ENCODE data around the gene RRAGD. TPM values are rescaled to one million over a fixed set of nuclear protein-coding genes. Genes with fewer than 3 reads are reported as not detected.

The RRAGD gene
- total and polyA plus RNA-seq, 9 donors: 0.71 to 12.9 (median 7.9) TPM

DNA sequence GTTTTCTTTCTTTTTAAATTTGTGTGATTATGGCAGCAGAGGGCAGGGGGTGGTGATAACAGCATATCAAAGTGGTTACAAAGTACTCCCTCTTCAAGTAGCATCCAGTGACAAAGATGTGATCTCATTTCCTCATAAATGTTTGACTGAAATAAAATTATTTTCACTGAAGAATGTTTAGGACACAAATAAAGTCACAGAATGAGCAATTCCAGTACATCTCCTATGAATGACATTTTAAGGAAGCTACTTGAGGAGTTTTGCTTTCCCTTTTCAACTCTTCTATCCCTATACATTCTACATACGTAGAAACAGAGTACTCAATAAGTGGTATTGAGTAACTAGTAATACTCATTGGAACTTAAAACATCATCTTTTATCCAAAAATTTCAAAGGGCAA, 83.1 kb downstream of the RRAGD start:
- Histone ChIP-seq H3K27ac (no peak overlapping the region), H3K27me3 (no peaks in the 10 kb centered on the region), H3K4me1 (ENCODE audit: insufficient read depth) (no peaks in the 10 kb centered on the region), H3K36me3 (no peaks in the 10 kb centered on the region), H3K4me3 (no peak overlapping the region), H3K9me3 (no peaks in the 10 kb centered on the region)
- TF ChIP-seq, protein P1, sequence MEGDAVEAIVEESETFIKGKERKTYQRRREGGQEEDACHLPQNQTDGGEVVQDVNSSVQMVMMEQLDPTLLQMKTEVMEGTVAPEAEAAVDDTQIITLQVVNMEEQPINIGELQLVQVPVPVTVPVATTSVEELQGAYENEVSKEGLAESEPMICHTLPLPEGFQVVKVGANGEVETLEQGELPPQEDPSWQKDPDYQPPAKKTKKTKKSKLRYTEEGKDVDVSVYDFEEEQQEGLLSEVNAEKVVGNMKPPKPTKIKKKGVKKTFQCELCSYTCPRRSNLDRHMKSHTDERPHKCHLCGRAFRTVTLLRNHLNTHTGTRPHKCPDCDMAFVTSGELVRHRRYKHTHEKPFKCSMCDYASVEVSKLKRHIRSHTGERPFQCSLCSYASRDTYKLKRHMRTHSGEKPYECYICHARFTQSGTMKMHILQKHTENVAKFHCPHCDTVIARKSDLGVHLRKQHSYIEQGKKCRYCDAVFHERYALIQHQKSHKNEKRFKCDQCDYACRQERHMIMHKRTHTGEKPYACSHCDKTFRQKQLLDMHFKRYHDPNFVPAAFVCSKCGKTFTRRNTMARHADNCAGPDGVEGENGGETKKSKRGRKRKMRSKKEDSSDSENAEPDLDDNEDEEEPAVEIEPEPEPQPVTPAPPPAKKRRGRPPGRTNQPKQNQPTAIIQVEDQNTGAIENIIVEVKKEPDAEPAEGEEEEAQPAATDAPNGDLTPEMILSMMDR (IDR thresholded peaks at IDR 0.05): no peak
- TF ChIP-seq EP300 (IDR thresholded peaks at IDR 0.05): no peak
- no peak for TF ChIP-seq POLR2A (IDR thresholded peaks at IDR 0.05)
- WGBS, 3 donors: 90 to 100% (median 94%) methylated on average over 1 of the region's 1 CpG
- intact Hi-C loops (cut with DNase I): no loop called here
- DNase-seq: no peak

DNA sequence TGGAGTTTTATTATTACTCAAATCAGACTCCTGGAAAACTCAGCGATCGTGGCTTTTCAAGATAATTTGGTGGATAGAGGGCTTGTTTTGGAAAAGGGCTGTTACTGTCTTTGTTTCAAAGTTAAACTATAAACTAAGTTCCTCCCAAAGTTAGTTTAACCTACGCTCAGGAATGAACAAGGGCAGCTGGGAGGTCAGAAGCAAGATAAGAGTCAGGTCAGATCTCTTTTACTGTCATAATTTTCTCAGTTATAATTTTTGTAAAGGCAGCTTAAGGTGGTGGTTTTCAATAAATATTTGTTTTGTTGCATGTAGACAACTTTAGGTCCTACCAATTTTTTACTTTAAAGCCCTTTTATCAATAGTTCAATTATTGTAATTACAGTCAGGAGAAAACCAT, 87.8 kb downstream of the RRAGD start:
- Histone ChIP-seq H3K27ac (no peak overlapping the region), H3K4me3 (no peak overlapping the region), H3K4me1 (ENCODE audit: insufficient read depth) (no peaks in the 10 kb centered on the region), H3K27me3 (no peaks in the 10 kb centered on the region), H3K36me3 (no peaks in the 10 kb centered on the region), H3K9me3 (no peaks in the 10 kb centered on the region)
- no peak for DNase-seq
- TF ChIP-seq POLR2A (IDR thresholded peaks at IDR 0.05) (no peak), EP300 (IDR thresholded peaks at IDR 0.05) (no peak)
- TF ChIP-seq, protein P1 (IDR thresholded peaks at IDR 0.05): no peak
- WGBS, 3 donors: 76 to 94% (median 91%) methylated on average over 3 of the region's 3 CpGs
- intact Hi-C loops (cut with DNase I): no loop called here

DNA sequence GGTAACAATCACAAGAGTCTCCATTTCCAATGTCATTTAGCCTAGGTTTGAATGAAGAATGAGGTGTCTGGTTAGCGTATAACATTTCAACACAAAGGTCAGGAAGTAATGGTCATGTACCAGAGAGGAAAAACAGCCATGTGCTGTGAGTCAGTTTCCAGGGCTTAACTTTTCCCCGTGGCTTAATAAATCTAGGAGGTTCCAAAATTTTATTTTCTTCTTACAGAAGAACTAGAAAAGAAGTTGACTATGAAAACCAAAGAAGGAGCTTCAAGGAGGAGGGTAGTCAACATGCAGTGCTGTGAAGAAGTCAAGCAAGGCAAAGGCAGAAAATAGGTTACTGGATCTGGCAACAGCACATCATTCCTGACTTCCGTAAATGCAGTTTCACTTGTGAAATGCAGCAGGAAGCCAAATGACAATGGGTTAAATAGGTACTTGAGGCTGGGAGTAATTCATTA, 88.5 kb downstream of the RRAGD start:
- Histone ChIP-seq H3K36me3 (no peaks in the 10 kb centered on the region), H3K4me3 (no peak overlapping the region), H3K27ac (no peak overlapping the region), H3K4me1 (ENCODE audit: insufficient read depth) (no peaks in the 10 kb centered on the region), H3K9me3 (no peaks in the 10 kb centered on the region), H3K27me3 (no peaks in the 10 kb centered on the region)
- intact Hi-C loops (cut with DNase I): no loop called here
- no peak for TF ChIP-seq EP300 (IDR thresholded peaks at IDR 0.05)
- TF ChIP-seq, protein P1 (IDR thresholded peaks at IDR 0.05): no peak
- no peak for TF ChIP-seq POLR2A (IDR thresholded peaks at IDR 0.05)
- no peak for DNase-seq
- 62 to 88% (median 86%) methylated on average over 3 of the region's 3 CpGs for WGBS, 3 donors

DNA sequence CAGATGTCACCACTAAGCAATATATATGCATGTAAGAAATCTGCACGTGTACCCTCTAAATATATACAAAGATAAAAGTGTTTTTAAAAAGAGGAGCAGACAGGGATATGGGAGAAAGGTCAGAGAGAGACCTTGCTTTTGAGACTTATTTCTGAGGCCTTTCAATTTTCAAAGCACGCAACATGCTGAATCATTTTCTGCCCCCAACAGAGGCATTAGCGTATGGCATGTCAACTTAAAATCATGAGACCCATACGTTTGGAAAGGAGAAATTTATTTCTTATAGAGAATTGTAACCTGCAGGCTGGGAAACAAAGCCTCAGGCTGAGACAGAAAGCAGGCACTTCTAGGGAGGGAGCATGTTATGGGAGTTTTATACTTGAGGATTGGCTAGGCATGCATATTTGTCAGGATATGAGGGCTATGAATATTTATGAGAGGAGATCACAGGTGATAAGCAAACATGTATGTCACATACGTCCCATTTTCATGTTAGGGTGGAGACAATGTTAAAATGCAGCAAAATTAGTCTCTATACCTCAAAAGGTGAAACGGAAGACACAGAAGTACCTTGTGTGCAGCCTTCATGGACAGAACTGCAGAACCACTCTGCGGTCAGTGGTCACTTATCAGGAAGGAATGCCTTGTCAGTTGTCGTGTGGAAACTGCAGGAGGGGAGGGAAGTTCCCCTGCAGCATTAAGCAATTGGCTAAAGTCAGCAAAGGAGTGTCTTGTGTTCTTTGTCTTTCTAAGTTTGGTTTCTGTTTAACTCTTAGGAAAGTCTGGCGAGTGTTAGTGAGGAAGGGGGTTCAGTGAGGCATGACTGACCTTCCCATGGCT, 90.7 kb downstream of the RRAGD start:
- no peak overlapping the region for H3K4me3 ChIP-seq
- DNase-seq: no peak
- H3K27ac ChIP-seq: no peak overlapping the region
- H3K36me3 ChIP-seq: no peaks in the 10 kb centered on the region
- WGBS, 3 donors: 82 to 88% (median 84%) methylated on average over 9 of the region's 9 CpGs
- no peaks in the 10 kb centered on the region for H3K4me1 ChIP-seq (ENCODE audit: insufficient read depth)
- no peak for TF ChIP-seq POLR2A (IDR thresholded peaks at IDR 0.05)
- TF ChIP-seq, protein P1 (IDR thresholded peaks at IDR 0.05): no peak
- TF ChIP-seq EP300 (IDR thresholded peaks at IDR 0.05): no peak
- intact Hi-C loops (cut with DNase I): no loop called here
- no peaks in the 10 kb centered on the region for H3K9me3 ChIP-seq
- no peaks in the 10 kb centered on the region for H3K27me3 ChIP-seq
